ENCODE results near the gene LPAR5. TPM values are rescaled to one million over a fixed set of nuclear protein-coding genes. Genes with fewer than 3 reads are reported as not detected.
A peak's percentile ranks its signal among the peaks of the same experiment; 100 is the strongest.

LPAR5 gene
- polyA plus RNA-seq, 1 of the 3 experiments (the other 2 are of a cell fraction), result 0.03 TPM

DNA sequence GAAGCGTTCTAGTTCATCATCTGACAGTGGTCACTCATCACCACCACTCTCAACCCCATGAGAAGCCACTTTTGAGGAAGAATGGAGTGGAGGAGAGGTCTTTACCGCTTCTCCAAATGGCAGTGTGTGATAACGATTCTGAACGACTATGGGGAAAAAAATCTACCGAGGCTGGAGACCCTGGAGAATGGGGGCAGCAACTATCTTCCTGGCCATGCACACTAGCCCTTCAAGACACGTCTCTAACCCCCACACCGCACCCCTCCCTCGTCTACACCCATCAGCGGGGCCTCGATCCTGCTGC lies 26.8 kb upstream of the LPAR5 start:
- no peaks in the 10 kb centered on the region for H3K9me3 ChIP-seq
- peak overlapping the region; percentile 74 to 93 for H3K4me3 ChIP-seq (ENCODE audit: low read depth in 2 of 2, low read length in 1 of 2)
- TF ChIP-seq, protein P1, sequence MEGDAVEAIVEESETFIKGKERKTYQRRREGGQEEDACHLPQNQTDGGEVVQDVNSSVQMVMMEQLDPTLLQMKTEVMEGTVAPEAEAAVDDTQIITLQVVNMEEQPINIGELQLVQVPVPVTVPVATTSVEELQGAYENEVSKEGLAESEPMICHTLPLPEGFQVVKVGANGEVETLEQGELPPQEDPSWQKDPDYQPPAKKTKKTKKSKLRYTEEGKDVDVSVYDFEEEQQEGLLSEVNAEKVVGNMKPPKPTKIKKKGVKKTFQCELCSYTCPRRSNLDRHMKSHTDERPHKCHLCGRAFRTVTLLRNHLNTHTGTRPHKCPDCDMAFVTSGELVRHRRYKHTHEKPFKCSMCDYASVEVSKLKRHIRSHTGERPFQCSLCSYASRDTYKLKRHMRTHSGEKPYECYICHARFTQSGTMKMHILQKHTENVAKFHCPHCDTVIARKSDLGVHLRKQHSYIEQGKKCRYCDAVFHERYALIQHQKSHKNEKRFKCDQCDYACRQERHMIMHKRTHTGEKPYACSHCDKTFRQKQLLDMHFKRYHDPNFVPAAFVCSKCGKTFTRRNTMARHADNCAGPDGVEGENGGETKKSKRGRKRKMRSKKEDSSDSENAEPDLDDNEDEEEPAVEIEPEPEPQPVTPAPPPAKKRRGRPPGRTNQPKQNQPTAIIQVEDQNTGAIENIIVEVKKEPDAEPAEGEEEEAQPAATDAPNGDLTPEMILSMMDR (IDR thresholded peaks at IDR 0.05), result no peak
- TF ChIP-seq, protein P2, sequence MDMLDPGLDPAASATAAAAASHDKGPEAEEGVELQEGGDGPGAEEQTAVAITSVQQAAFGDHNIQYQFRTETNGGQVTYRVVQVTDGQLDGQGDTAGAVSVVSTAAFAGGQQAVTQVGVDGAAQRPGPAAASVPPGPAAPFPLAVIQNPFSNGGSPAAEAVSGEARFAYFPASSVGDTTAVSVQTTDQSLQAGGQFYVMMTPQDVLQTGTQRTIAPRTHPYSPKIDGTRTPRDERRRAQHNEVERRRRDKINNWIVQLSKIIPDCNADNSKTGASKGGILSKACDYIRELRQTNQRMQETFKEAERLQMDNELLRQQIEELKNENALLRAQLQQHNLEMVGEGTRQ (IDR thresholded peaks at IDR 0.05; ENCODE audit: borderline replicate concordance, low read depth, low read length), result no peak
- TF ChIP-seq GABPA (IDR thresholded peaks at IDR 0.05; ENCODE audit: low read depth) (no peak), CHD2 (IDR thresholded peaks at IDR 0.05; ENCODE audit: low read length, partially characterized antibody) (no peak), RXRA (IDR thresholded peaks at IDR 0.05; ENCODE audit: borderline replicate concordance, low read depth) (no peak), EP300 (IDR thresholded peaks at IDR 0.05; ENCODE audit: borderline replicate concordance in 1 of 2, low read depth in 1 of 2, low read length in 1 of 2) (0 out of 4 replicates have a peak, but pooled peaks of 1 of the 2 experiments have one; percentile 4), NRF1 (IDR thresholded peaks at IDR 0.05; ENCODE audit: low read depth, low read length) (no peak)
- H3K9ac ChIP-seq, result peak overlapping the region; percentile 85
- peak; percentile 88 for DNase-seq
- H3K9me2 ChIP-seq, result no peaks in the 10 kb centered on the region
- H3K27me3 ChIP-seq (ENCODE audit: insufficient read depth), result no peaks in the 10 kb centered on the region
- POLR2A ChIA-PET, result no interaction called here
- peak overlapping the region; percentile 72 for H2AFZ ChIP-seq (ENCODE audit: low read depth)
- peaks cover 4% of the 10 kb centered on the region in 2 experiments; a peak in 3 of 4 replicates for H3K4me1 ChIP-seq (ENCODE audit: control insufficient read depth in 1 of 2, insufficient read depth in 2 of 2, low read depth in 1 of 2, low read length in 1 of 2)
- H3F3A ChIP-seq (replicated peaks; ENCODE audit: insufficient read depth), result peaks cover 26% of the 10 kb centered on the region
- CTCF ChIA-PET, result interaction anchor here (1.0 to 1.8 kb wide), 2 partner anchors 45 to 173 kb away, joined by 4 to 7 read pairs; no protein-coding TSS in a partner anchor
- 3% methylated on average over 10 of the region's 10 CpGs for WGBS (ENCODE audit: low lambda C conversion rate)
- peaks cover 6 to 18% of the 10 kb centered on the region in 2 experiments for H3K36me3 ChIP-seq (replicated peaks in 1 of 2; ENCODE audit: control insufficient read depth in 1 of 2, insufficient read depth in 2 of 2, low read length in 1 of 2)
- H3K79me2 ChIP-seq (ENCODE audit: insufficient read depth), result peaks cover 51% of the 10 kb centered on the region
- H4K20me1 ChIP-seq (ENCODE audit: insufficient read depth), result no peaks in the 10 kb centered on the region
- peak overlapping the region; percentile 67 to 79 for H3K27ac ChIP-seq (ENCODE audit: low read depth in 2 of 2, low read length in 1 of 2)
- peak overlapping the region; percentile 79 for H3K4me2 ChIP-seq

DNA sequence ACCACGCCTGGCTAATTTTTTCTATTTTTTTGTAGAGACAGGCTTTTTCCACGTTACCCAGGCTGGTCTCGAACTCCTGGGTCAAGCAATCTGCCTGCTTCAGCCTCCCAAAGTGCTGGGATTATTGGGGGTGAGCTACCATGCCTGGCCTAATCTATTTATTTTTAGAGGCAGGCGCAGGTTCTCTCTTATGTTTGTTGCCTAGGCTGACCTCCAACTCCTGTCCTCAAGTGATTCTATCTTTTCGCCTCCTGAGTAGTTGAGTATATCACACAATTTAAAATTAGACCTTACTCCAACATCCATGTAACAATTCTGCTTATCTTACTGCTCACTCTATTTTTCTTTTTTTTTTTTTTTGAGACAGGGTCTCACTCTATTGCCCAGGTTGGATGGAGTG lies 18.2 kb upstream of the LPAR5 start:
- H3K27me3 ChIP-seq (ENCODE audit: insufficient read depth), result no peaks in the 10 kb centered on the region
- no peak overlapping the region for H2AFZ ChIP-seq (ENCODE audit: low read depth)
- no peaks in the 10 kb centered on the region for H4K20me1 ChIP-seq (ENCODE audit: insufficient read depth)
- H3K36me3 ChIP-seq (replicated peaks in 1 of 2; ENCODE audit: control insufficient read depth in 1 of 2, insufficient read depth in 2 of 2, low read length in 1 of 2), result peaks cover 20 to 46% of the 10 kb centered on the region in 2 experiments
- TF ChIP-seq FOSL2 (IDR thresholded peaks at IDR 0.05; ENCODE audit: borderline replicate concordance, low read depth), result no peak
- TF ChIP-seq SMC3 (IDR thresholded peaks at IDR 0.05; ENCODE audit: low read depth, low read length), result no peak
- no peak for TF ChIP-seq JUND (IDR thresholded peaks at IDR 0.05)
- H3F3A ChIP-seq (replicated peaks; ENCODE audit: insufficient read depth), result no peaks in the 10 kb centered on the region
- H3K4me3 ChIP-seq (ENCODE audit: low read depth in 2 of 2, low read length in 1 of 2), result no peak overlapping the region
- H3K9me2 ChIP-seq, result no peaks in the 10 kb centered on the region
- H3K4me2 ChIP-seq, result no peak overlapping the region
- ChIA-PET CTCF (interaction anchor here (0.7 kb wide), 1 partner anchor 99 kb away, joined by 3 read pairs; the partner anchor contains the start of gene MLF2), POLR2A (no interaction called here)
- no peaks in the 10 kb centered on the region for H3K4me1 ChIP-seq (ENCODE audit: control insufficient read depth in 1 of 2, insufficient read depth in 2 of 2, low read depth in 1 of 2, low read length in 1 of 2)
- H3K27ac ChIP-seq (ENCODE audit: low read depth in 2 of 2, low read length in 1 of 2), result no peak overlapping the region
- no peaks in the 10 kb centered on the region for H3K9me3 ChIP-seq
- no peak overlapping the region for H3K9ac ChIP-seq
- peaks cover 17% of the 10 kb centered on the region; the same call in 1 of the 2 replicates for H3K79me2 ChIP-seq (ENCODE audit: insufficient read depth)
- no peak for DNase-seq
- WGBS (ENCODE audit: low lambda C conversion rate), result 97% methylated on average over 5 of the region's 5 CpGs
